GF-D8 (cell line): Measurements from ENCODE around the gene MNX1.

ENCODE experiments used
- DNase-seq: peaks from one replicate; lab custom pipeline; 2025; lab: John Stamatoyannopoulos, UW

Gene MNX1

GRCh38 chr7:157032644-157033482, 22.4 kb upstream of the MNX1 start:
- DNase-seq: no peak

GRCh38 chr7:157032128-157032527, 21.7 kb upstream of the MNX1 start:
- no peak for DNase-seq

- DNase-seq: no peak
These were observed 17.9 kb upstream of the MNX1 start for GRCh38 chr7:157028199-157028903.

- no peak for DNase-seq
These were observed 17.2 kb upstream of the MNX1 start for GRCh38 chr7:157027568-157028198.

GRCh38 chr7:157024716-157025115, 14.3 kb upstream of the MNX1 start:
- DNase-seq: no peak

GRCh38 chr7:157023589-157023905, 13.1 kb upstream of the MNX1 start:
- no peak for DNase-seq

- DNase-seq: no peak
These were observed 12.5 kb upstream of the MNX1 start for GRCh38 chr7:157022681-157023588.

- no peak for DNase-seq
These were observed 11.6 kb upstream of the MNX1 start for GRCh38 chr7:157021871-157022680.

GRCh38 chr7:157021071-157021870, 10.8 kb upstream of the MNX1 start:
- DNase-seq: no peak

GRCh38 chr7:157020514-157021070, 10.1 kb upstream of the MNX1 start:
- no peak for DNase-seq

- no peak for DNase-seq
These were observed 9.4 kb upstream of the MNX1 start for GRCh38 chr7:157019718-157020451.

GRCh38 chr7:157018997-157019608, 8.6 kb upstream of the MNX1 start:
- DNase-seq: no peak

- no peak for DNase-seq
These were observed 8.0 kb upstream of the MNX1 start for GRCh38 chr7:157018328-157018996.

- no peak for DNase-seq
These were observed 7.3 kb upstream of the MNX1 start for GRCh38 chr7:157017603-157018327.

- DNase-seq: no peak
These were observed 6.7 kb upstream of the MNX1 start for GRCh38 chr7:157017149-157017548.

- no peak for DNase-seq
These were observed 6.0 kb upstream of the MNX1 start for GRCh38 chr7:157016352-157017041.

GRCh38 chr7:157016024-157016351, 5.5 kb upstream of the MNX1 start:
- no peak for DNase-seq
